SIG-M5 treated with dmso at 0.1 percent for 504 hours (cell line): ENCODE measurements around the gene TMEM237.
"Not testable (repeated sequence)": the region's sequence is repeated elsewhere in the genome, so short reads cannot be mapped to it uniquely, and the experiment has no call there.

Source experiments
- DNase-seq: peaks from one replicate; lab custom pipeline; 2025; ENCODE audit not compliant: unreplicated experiment; lab: John Stamatoyannopoulos, UW

The TMEM237 gene

GRCh38 chr2:201643216-201643890 is at the start of gene TMEM237:
TSS of gene TMEM237 (minus strand) at chr2:201643503. CDS start at chr2:201643400, 103 bp downstream.
- no peak for DNase-seq

DNA sequence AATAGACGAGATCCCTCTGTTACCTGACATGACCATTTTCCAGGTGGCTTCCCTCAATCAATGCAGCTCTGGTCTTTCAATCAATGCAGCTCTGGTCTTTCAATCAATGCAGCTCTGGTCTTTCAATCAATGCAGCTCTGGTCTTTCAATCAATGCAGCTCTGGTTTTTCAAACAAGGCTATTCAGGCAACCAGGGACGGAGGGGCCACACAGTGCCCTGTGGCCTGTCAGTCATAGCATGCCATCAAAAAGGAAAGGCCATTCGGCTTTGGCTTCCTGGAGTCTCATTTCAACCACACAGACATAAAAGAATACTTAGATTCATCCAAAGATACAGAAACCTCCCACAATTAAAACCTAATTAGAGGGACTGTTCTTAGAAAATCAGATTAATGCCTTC is 41.9 kb upstream of the TMEM237 start:
- DNase-seq = no peak

DNA sequence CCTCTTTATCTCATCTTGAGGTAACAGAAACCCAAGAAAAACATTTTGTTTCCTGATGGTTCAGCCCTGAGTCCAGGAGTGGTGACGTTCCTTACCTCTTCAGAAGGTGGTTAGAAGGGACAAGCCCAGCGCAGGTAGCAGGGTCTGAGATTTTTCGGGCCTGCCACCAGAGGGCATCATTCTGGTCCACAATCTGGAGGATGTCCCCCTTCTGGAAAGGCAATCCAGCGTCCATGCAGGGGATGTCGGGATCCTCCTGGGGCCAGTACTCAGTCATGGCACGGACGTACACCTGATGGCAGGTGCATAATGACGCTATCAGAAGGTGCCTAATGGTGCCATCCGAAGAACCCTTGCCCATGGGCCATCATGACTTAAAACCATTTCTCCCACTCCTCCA is 37.4 kb upstream of the TMEM237 start:
- DNase-seq = no peak

DNA sequence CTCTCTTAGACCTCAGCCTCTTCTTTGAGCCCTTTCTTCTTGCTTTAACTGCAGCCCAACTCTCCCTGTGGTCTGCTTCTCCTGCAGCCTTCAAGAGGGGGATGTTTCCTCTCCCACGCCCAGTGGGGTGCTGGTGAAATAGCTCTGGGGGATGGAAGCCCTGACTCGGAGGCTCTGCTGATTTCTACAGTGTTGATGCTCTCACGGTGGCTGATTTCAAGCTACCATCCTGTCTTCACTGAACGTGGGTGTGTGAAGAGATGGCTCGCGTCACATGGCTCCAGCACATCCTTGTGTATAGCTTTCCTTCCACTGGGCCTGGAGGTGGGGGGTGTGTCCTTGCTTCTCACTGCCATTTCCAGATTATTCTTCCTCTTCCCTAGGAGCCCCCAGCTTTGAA is 35.1 kb upstream of the TMEM237 start:
- DNase-seq = no peak

DNA sequence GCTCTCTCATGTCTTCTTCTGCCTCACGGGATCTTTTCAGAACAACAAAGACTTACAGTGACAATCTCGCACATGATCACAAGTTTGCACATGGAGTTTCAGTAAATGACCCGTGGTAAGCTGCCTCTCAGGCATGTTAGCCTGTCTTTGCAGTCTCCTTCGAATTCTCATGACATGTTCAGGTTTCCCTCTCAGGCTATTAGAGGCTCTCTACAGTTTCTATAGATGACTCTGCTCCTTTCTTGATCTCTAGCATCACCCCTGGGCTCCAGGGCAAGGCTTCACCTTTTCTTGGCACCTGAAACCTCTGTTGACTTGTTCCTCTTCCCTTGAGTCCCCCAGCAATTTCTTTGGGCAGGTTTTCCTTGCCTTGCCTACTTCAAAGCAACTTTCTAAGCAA is 32.2 kb upstream of the TMEM237 start:
- no peak for DNase-seq

DNA sequence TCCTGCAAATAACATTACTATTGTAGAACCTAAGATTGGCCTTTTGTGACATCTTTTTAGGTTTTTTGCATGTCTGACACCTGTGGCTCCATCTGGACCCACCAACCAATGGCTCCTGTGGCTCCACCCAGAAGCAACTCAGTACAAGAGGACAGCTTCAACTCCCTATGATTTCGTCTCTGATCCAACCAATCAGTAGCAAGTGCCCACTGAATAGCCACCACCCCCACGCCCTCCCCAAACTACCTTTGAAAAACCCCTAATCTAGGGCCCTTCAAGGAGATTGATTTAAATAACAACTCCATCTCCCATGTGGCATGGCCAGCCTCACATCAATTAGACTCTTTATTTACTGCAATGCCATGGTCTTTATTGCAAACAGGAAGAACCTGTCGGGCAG is 31.5 kb upstream of the TMEM237 start:
- no peak for DNase-seq

DNA sequence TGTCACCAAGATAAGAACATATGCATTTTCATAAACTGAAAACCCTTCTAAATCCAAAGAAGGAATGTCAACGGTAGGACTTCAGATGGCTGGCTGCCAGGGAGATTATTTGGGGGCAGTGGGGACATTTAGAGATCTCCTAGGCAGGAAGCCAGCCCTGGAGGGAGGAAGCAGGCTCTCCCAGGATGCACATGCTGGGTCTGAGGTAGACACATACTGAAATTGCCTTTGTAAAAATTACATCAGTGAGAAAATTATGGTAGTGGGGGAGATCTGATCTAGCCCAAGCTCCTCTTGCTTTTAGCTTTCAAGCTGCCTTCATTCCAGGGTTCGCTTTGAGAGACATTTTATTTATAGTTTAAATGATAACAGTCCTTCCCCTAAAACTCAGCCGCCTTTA is 31.0 kb upstream of the TMEM237 start:
- DNase-seq = no peak

- DNase-seq = no peak
These were observed 30.2 kb upstream of the TMEM237 start for GRCh38 chr2:201673546-201673945.

DNA sequence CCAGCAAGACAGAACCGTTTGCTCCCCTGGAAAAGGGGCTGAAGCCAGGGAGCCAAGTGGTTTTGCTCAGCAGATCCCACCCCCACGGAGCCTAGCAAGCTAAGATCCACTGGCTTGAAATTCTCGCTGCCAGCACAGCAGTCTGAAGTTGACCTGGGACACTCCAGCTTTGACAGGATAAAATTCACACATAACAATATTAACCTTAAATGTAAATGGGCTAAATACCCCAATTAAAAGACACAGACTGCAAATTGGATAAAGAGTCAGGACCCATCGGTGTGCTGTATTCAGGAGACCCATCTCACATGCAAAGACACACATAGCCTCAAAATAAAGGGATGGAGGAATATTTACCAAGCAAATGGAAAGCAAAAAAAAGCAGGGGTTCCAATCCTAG is 27.9 kb upstream of the TMEM237 start:
- DNase-seq = not testable (repeated sequence)

- DNase-seq = no peak
These were observed 26.6 kb upstream of the TMEM237 start for GRCh38 chr2:201669865-201670264.

- DNase-seq = no peak
These were observed 25.2 kb upstream of the TMEM237 start for GRCh38 chr2:201668402-201668910.

DNA sequence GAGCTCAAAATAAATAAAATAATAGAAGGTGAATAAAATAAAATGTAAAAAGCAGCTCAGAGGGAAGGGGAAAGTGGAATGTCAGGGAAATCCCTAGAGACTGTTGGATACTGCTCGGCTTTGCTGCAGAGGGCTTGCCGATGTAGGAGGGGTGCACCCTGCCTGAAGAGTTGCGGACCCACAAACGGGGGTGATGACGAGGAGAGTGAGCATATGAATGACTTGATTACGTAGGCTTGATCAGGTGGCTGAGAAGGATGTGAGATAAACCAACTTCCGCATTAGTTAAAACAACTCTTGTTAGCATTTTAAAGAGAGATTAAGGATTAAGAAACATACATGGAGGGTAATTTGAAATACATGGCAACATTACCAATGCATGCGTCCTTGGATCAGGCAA is 21.0 kb upstream of the TMEM237 start:
- no peak for DNase-seq

- DNase-seq = peak; percentile 76
These were observed 18.1 kb upstream of the TMEM237 start for GRCh38 chr2:201661366-201661765.

- peak; percentile 32 for DNase-seq
These were observed 17.1 kb upstream of the TMEM237 start for GRCh38 chr2:201660293-201660895.

DNA sequence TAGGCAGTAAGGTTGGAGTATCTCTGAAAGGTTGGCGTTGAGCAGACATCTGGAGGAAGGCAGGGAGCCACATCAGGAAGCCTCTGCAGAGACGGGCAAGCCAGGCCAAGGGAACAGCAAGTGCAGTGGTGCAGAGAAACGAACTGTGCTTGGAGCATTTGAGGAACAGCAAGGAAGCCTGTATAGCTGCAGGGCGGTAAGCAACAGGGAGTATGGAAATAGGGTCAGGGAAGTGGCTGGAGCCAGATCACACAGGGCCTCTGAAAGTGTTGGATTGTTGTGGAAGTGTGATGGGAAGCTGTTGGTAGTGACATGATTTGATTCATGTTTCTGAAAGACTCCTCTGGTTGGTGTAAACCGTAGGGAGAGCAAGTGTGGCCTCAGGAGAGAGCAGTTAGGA is 13.4 kb upstream of the TMEM237 start:
- no peak for DNase-seq

- no peak for DNase-seq
These were observed 12.8 kb upstream of the TMEM237 start for GRCh38 chr2:201656102-201656501.

GRCh38 chr2:201654616-201655384 is 11.5 kb upstream of the TMEM237 start:
- no peak for DNase-seq

GRCh38 chr2:201653221-201653620 is 9.9 kb upstream of the TMEM237 start:
- no peak for DNase-seq

DNA sequence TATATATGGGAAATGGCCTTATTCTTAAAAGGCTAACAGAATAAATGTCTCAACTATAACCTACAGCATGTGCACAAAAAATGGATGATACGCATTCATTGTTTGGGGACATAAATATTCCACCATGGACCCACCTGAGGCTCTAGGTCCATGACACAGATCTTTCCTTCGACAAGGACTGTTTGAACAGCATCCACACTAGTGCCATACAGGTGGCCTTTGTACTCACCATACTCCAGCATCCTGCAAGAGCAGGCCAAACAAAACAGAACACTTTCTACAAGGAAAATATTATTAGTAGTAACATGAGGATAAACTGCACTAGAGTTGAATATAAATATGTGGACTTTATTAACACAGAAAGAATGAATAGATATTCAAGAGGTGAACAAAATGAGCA is 6.1 kb upstream of the TMEM237 start:
- DNase-seq = no peak

DNA sequence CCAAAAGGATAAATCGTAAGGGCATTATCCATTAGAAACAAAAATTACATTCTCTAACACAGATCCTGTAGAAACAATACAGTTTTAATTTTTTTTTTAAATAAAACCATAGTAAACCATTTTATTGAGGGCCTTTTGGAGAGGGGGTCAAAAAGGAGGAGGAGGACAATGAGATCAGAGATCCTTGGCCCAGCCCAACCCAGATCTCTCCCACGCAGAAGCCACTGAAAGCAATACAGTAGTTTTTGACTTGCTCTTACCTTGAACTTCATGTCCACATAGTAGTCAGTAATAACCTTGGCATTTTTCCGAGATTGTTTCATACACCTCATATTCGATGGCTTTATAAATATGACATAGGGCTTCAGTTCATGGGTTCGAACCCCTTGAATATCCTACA is 4.1 kb upstream of the TMEM237 start:
- DNase-seq = no peak

GRCh38 chr2:201644001-201644400 is 698 bp upstream of the TMEM237 start:
- DNase-seq = no peak

DNA sequence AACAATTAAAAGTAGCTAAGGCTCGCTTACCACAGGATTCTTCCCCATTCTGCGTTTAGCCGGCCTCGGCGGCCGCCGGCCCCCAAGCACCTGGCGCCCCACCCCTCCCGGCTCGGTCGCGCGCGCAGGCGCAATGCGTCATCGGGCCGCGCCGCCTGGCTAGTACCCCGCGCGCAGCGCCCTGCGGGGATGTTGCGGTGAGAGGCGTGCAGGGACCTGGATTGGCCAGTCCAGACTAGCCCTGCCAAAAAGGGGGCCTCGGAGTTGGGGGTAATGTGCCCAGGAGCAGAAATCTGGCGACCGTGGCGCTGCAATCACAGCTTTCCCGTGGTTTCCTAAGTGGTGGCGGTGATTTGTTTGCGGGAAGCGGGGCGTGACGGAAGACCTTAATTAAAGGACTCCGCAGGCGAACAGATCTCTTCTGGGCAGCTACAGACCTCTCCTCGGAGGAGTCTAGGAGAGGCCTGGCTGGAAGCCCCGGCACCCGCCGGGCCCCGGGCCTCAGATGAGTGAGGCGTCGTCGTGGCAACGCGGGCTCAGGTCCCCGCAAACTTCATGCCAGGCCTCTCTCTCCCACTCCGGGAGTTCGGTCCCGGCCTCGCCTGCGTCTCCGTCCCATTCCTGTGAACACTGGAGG is 606 bp downstream of the TMEM237 start:
- DNase-seq = peak; percentile 73
